IMR-90 (cell line): ENCODE measurements around the gene ERP44.

ENCODE experiments used
- CTCF ChIP-seq: conservative IDR thresholded peaks from 2 replicates; pipeline ENCODE4 v1.5.1; 2012; ENCODE audit warnings: mild to moderate bottlenecking, low read depth, low read length, improper control_type of control experiment
- FOS ChIP-seq: fragments of 150-350 bp; IDR thresholded peaks from 2 replicates; pipeline ENCODE4 v1.6.1; 2016; ENCODE audit warnings: low read depth, low read length
- POLR2A ChIP-seq: IDR thresholded peaks from 2 replicates; pipeline ENCODE4 v1.6.1; 2012; ENCODE audit warnings: mild to moderate bottlenecking, low read depth, low read length

GRCh38 chr9:100125910-100126309 is 27.1 kb upstream of the ERP44 start:
- TF ChIP-seq POLR2A (no peak), FOS (no peak), CTCF (no peak)
